Activated CD8-positive, alpha-beta T cell treated with anti-CD3 and anti-CD28 coated beads for 36 hours (primary cell): Measurements from ENCODE around the gene RAD51B. TPM values are rescaled to one million over a fixed set of nuclear protein-coding genes. Genes with fewer than 3 reads are reported as not detected.

Source experiments
- ATAC-seq: fragments of 200-7000 bp; cut with Tn5 transposase; one replicate; pipeline ENCODE4 v1.10.0; 2021; ENCODE audit warnings: mild to moderate bottlenecking, moderate library complexity
- CTCF ChIA-PET: fragments of 350-600 bp; sonication (Branson Sonifier 250); formaldehyde crosslinking; loops from one replicate; lab custom pipeline; 2021; ENCODE audit warnings: antibody characterized with exemption; lab: Charles Lee
- POLR2A ChIA-PET: fragments of 350-600 bp; sonication (Branson Sonifier 250); formaldehyde crosslinking; loops from one replicate; lab custom pipeline; 2021; ENCODE audit warnings: antibody characterized with exemption; lab: Charles Lee
- DNase-seq: peaks from one replicate; pipeline ENCODE4 v3.0.0-alpha.2; 2020
- H3K27ac Mint-ChIP-seq: one replicate; pipeline ENCODE4 v1.8.0; 2021; ENCODE audit warnings: mild to moderate bottlenecking, mixed read lengths
- H3K27me3 Mint-ChIP-seq: one replicate; pipeline ENCODE4 v1.8.0; 2021; ENCODE audit warnings: mixed read lengths
- H3K36me3 Mint-ChIP-seq: one replicate; pipeline ENCODE4 v1.8.0; 2021; ENCODE audit warnings: low read depth, mixed read lengths
- H3K4me1 Mint-ChIP-seq: one replicate; pipeline ENCODE4 v1.8.0; 2021; ENCODE audit warnings: low read depth, mixed read lengths
- H3K4me3 Mint-ChIP-seq: one replicate; pipeline ENCODE4 v1.8.0; 2021; ENCODE audit warnings: mild to moderate bottlenecking, moderate library complexity, mixed read lengths
- H3K9me3 Mint-ChIP-seq: one replicate; pipeline ENCODE4 v1.8.0; 2021; ENCODE audit warnings: mixed read lengths
- intact Hi-C: fragments of 100-400 bp; cut with micrococcal nuclease; formaldehyde crosslinking; loops from one replicate; pipeline ENCODE4 v1.10.0; 2022
- total RNA-seq, 2 experiments: library from RNA; stranded (reverse); gene quantifications; one replicate each; pipeline ENCODE4 v1.2.3, GENCODE V29; 2021
- TF ChIP-seq, protein P1 (sequence below): fragments of 200-600 bp; IDR thresholded peaks from one replicate; pipeline ENCODE4 v1.8.0; 2022; ENCODE audit warnings: antibody characterized with exemption, mild to moderate bottlenecking

The RAD51B gene
- total RNA-seq, 2 experiments from 2014 or later: 38.2 to 40.6 TPM

DNA sequence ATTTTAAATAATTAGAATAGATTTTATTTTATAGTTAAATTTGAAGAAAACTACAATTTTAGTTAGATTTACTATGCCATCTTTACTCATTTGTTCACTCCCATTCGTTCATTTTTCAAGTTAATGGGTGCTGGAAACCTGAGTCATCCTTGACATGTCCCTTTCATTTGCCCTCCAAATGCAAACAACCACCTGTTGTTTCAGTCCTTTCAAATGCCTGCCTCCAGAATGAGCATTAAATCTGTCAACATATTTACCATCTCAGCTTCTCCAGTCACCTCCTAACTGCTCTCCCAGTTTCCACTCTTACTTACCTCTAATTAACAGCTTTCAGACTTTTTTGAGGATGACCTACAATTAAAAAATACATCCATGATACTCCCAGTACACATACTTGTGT is 375.5 kb downstream of the RAD51B start:
- Mint-ChIP-seq H3K9me3 (no peaks in the 10 kb centered on the region), H3K27ac (no peak overlapping the region), H3K27me3 (no peaks in the 10 kb centered on the region), H3K4me3 (no peak overlapping the region), H3K36me3 (no peaks in the 10 kb centered on the region), H3K4me1 (peaks cover 21% of the 10 kb centered on the region)
- TF ChIP-seq, protein P1, sequence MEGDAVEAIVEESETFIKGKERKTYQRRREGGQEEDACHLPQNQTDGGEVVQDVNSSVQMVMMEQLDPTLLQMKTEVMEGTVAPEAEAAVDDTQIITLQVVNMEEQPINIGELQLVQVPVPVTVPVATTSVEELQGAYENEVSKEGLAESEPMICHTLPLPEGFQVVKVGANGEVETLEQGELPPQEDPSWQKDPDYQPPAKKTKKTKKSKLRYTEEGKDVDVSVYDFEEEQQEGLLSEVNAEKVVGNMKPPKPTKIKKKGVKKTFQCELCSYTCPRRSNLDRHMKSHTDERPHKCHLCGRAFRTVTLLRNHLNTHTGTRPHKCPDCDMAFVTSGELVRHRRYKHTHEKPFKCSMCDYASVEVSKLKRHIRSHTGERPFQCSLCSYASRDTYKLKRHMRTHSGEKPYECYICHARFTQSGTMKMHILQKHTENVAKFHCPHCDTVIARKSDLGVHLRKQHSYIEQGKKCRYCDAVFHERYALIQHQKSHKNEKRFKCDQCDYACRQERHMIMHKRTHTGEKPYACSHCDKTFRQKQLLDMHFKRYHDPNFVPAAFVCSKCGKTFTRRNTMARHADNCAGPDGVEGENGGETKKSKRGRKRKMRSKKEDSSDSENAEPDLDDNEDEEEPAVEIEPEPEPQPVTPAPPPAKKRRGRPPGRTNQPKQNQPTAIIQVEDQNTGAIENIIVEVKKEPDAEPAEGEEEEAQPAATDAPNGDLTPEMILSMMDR: no peak
- ATAC-seq (no peak), DNase-seq (no peak)
- ChIA-PET POLR2A (no interaction called here), CTCF (interaction anchor here (0.6 kb wide), 1 partner anchor 8 kb away, joined by 3 read pairs; no protein-coding TSS in a partner anchor)
- intact Hi-C loops: no loop called here

DNA sequence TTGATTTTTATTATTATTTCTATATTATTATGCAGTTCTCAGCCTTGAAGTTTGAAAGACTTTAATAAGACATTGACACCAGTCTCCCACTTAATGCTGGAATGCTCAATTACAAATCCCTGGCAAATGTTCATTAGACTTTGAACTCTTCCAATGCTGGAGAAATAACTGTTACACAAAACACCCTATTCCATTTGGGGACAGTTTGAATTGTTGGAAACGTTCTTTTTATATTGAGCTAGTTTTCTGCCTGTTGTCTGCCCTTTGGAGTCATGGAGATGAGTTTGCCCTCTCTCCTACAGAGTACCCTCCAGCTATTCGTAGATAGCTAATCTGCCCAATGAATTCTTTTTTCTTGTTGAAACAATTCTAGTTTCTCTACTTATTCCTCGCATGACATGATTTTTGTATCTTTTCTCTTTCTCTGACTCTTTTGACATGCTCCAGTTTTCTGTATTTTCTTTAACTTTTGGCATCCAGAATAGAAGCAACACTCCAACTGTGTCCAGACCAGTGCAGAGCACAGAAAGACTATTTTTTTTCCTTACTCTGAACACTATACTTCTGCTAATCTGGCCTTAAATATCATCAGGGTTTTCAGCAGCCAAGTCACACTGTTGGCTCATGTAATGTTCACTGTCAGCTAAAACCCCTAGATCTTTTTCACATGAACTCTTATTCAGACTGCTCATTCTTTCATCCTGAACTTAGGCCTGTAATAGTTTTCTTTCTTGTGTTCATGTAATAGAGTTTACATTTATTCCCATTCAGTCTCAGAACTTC is 379.3 kb downstream of the RAD51B start:
- TF ChIP-seq, protein P1: no peak
- no peaks in the 10 kb centered on the region for H3K9me3 Mint-ChIP-seq
- H3K27ac Mint-ChIP-seq: no peak overlapping the region
- H3K4me1 Mint-ChIP-seq: peaks cover 19% of the 10 kb centered on the region
- no peak overlapping the region for H3K4me3 Mint-ChIP-seq
- peaks cover 2% of the 10 kb centered on the region for H3K36me3 Mint-ChIP-seq
- no peak for ATAC-seq
- DNase-seq: no peak
- ChIA-PET POLR2A (no interaction called here), CTCF (interaction anchor here (1.6 kb wide), 1 partner anchor 9 kb away, joined by 4 read pairs; no protein-coding TSS in a partner anchor)
- intact Hi-C loops: no loop called here
- no peaks in the 10 kb centered on the region for H3K27me3 Mint-ChIP-seq

- intact Hi-C loops: no loop called here
- ChIA-PET CTCF (interaction anchor here (1.6 kb wide), 1 partner anchor 9 kb away, joined by 4 read pairs; no protein-coding TSS in a partner anchor), POLR2A (interaction anchor here (0.5 kb wide), 1 partner anchor 28 kb away, joined by 3 read pairs; no protein-coding TSS in a partner anchor)
- no peak overlapping the region for H3K27ac Mint-ChIP-seq
- no peak for DNase-seq
- H3K27me3 Mint-ChIP-seq: no peaks in the 10 kb centered on the region
- peaks cover 21% of the 10 kb centered on the region for H3K4me1 Mint-ChIP-seq
- ATAC-seq: no peak
- no peaks in the 10 kb centered on the region for H3K9me3 Mint-ChIP-seq
- peaks cover 2% of the 10 kb centered on the region for H3K36me3 Mint-ChIP-seq
- H3K4me3 Mint-ChIP-seq: no peak overlapping the region
- TF ChIP-seq, protein P1: no peak
Observed at GRCh38 chr14:68199554-68200151, 380.1 kb downstream of the RAD51B start.

GRCh38 chr14:68203871-68204270 is 384.3 kb downstream of the RAD51B start:
- CTCF ChIA-PET: interaction anchor here (1.2 kb wide), 1 partner anchor 9 kb away, joined by 3 read pairs; no protein-coding TSS in a partner anchor

More at GRCh38 chr14:68203871-68204270, 384.3 kb downstream of the RAD51B start:
- ATAC-seq: no peak
- intact Hi-C loops: no loop called here
- Mint-ChIP-seq H3K4me3 (no peak overlapping the region), H3K9me3 (no peaks in the 10 kb centered on the region), H3K27me3 (no peaks in the 10 kb centered on the region), H3K36me3 (peaks cover 2% of the 10 kb centered on the region), H3K4me1 (peaks cover 25% of the 10 kb centered on the region), H3K27ac (no peak overlapping the region)
- POLR2A ChIA-PET: no interaction called here
- TF ChIP-seq, protein P1: no peak
- DNase-seq: no peak
